C4-2B (cell line): ENCODE data around the gene CELA3A.
"Not testable (repeated sequence)": the region's sequence is repeated elsewhere in the genome, so short reads cannot be mapped to it uniquely, and the experiment has no call there.

ENCODE experiments used
- CTCF ChIP-seq: fragments of 450-650 bp; conservative IDR thresholded peaks from 2 replicates; pipeline ENCODE4 v1.5.1; 2017; ENCODE audit warnings: mild to moderate bottlenecking
- ZFX ChIP-seq: fragments of 450-650 bp; IDR thresholded peaks from 2 replicates; pipeline ENCODE4 v1.6.1; 2017

- TF ChIP-seq CTCF, ZFX: not testable (repeated sequence)
These were observed 24.7 kb upstream of the CELA3A start, which contains the start of gene CELA3B for GRCh38 chr1:21976703-21977239.
